ENCODE measurements around the gene HSPB9.

HSPB9 gene

GRCh38 chr17:42101513-42102292 is 20.9 kb upstream of the HSPB9 start:
- DNase-seq, result peak; percentile 52

GRCh38 chr17:42103221-42103954 is 19.2 kb upstream of the HSPB9 start:
- DNase-seq, result no peak

- DNase-seq, result no peak
These were observed 18.3 kb upstream of the HSPB9 start for GRCh38 chr17:42104264-42104663.

GRCh38 chr17:42106009-42106408 is 16.6 kb upstream of the HSPB9 start:
- no peak for DNase-seq

GRCh38 chr17:42107124-42107523 is 15.5 kb upstream of the HSPB9 start:
- no peak for DNase-seq

GRCh38 chr17:42107597-42108576 is 14.7 kb upstream of the HSPB9 start:
- DNase-seq, result peak; percentile 67

GRCh38 chr17:42109086-42109485 is 13.5 kb upstream of the HSPB9 start:
- no peak for DNase-seq

GRCh38 chr17:42110301-42111264 is 12.0 kb upstream of the HSPB9 start:
- no peak for DNase-seq

- no peak for DNase-seq
These were observed 11.4 kb upstream of the HSPB9 start for GRCh38 chr17:42111265-42111636.

GRCh38 chr17:42111871-42112551 is 10.6 kb upstream of the HSPB9 start:
- peak; percentile 9 for DNase-seq

- DNase-seq, result peak; percentile 93
These were observed 9.9 kb upstream of the HSPB9 start, which contains the start of gene DHX58 for GRCh38 chr17:42112552-42113176. Gene DHX58, minus strand, starts transcription at chr17:42112714. Its CDS starts 822 bp downstream, at chr17:42111892.

- no peak for DNase-seq
These were observed 9.1 kb upstream of the HSPB9 start for GRCh38 chr17:42113293-42114069.

- no peak for DNase-seq
These were observed 8.5 kb upstream of the HSPB9 start for GRCh38 chr17:42114118-42114517.

GRCh38 chr17:42116705-42117396 is 5.8 kb upstream of the HSPB9 start:
- DNase-seq, result peak; percentile 71

GRCh38 chr17:42117397-42118125 is 5.0 kb upstream of the HSPB9 start:
- no peak for DNase-seq

- DNase-seq, result no peak
These were observed 4.5 kb upstream of the HSPB9 start for GRCh38 chr17:42118126-42118510.

- DNase-seq, result peak; percentile 5
These were observed 4.1 kb upstream of the HSPB9 start for GRCh38 chr17:42118545-42118944.

GRCh38 chr17:42119301-42119700 is 3.3 kb upstream of the HSPB9 start:
- DNase-seq, result no peak
